A673 (cell line): ENCODE measurements around the gene MRPS17.

ENCODE experiments used
- CTCF ChIP-seq: fragments of 300-800, 200-600 bp; sonication (generic); conservative IDR thresholded peaks from 2 replicates; pipeline ENCODE4 v1.5.1; 2017; ENCODE audit warnings: low read depth, mild to moderate bottlenecking, antibody characterized with exemption, low read length, moderate library complexity, mixed read lengths
- EZH2 ChIP-seq: fragments of 200-600 bp; sonication (generic); IDR thresholded peaks from 2 replicates; pipeline ENCODE4 v1.6.1; 2017; ENCODE audit warnings: borderline replicate concordance, low read depth, mild to moderate bottlenecking, mixed read lengths, antibody characterized with exemption, low read length; ENCODE audit not compliant: poor library complexity, severe bottlenecking

GRCh38 chr7:55992346-55992745 lies 40.7 kb downstream of the MRPS17 start:
- TF ChIP-seq CTCF: no peak
- no peak for TF ChIP-seq EZH2
